Measurements from ENCODE around the gene IDNK.

The IDNK gene

DNA sequence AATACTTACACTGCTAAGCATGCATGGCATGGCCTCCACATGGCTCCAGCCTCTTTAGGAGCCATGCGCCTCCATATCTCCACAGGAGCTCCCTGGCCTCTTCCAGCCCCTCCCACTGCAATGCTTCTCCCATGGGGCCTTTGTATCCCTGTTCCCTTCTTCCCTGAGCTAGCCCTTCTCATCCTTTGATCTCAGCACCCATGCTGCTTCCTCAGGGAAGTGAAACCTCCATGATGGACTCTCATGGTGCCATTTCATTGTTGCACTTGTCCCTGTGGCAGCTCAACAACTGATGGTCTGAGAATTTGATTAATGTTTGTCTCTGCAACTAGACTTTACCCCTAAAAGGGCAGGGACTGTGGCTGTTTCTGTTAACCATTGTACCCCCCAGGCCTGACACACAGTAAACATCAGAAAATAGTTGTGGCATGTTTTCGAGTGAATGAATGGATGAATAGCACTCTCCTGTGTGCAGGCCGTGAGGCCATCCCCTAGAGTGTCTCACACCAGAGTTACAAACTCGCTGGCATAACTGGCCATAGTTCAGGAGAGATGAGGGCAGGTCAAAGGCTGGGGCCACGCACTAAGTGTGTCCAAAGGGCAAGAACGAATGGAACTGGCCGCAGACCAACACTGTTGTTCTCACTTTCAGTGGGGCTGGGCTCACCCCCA lies 6.6 kb downstream of the IDNK start:
- Histone ChIP-seq H3K27me3 (ENCODE audit: insufficient read depth, low read length, poor library complexity) (no peaks in the 10 kb centered on the region), H3K4me2 (ENCODE audit: insufficient read depth, low read length) (no peak overlapping the region), H3K27ac (ENCODE audit: low read length) (no peak overlapping the region), H3K79me2 (ENCODE audit: insufficient read depth, low read length) (no peaks in the 10 kb centered on the region), H3K4me1 (ENCODE audit: insufficient read depth, low read length) (no peaks in the 10 kb centered on the region), H3K9ac (ENCODE audit: low read depth, low read length) (no peak overlapping the region), H3K4me3 (ENCODE audit: low read depth in 1 of 2, low read length in 2 of 2) (no peak overlapping the region), H3K36me3 (ENCODE audit: insufficient read depth, low read length) (peaks cover 10% of the 10 kb centered on the region; the same call in 1 of the 2 replicates), H2AFZ (ENCODE audit: low read depth, low read length) (no peak overlapping the region), H3K9me3 (ENCODE audit: insufficient read depth, low read length, severe bottlenecking) (no peaks in the 10 kb centered on the region), H4K20me1 (ENCODE audit: insufficient read depth, low read length) (no peaks in the 10 kb centered on the region)
- TF ChIP-seq EZH2 (IDR thresholded peaks at IDR 0.05; ENCODE audit: borderline replicate concordance, low read depth, low read length, severe bottlenecking): no peak
- TF ChIP-seq, protein P1, sequence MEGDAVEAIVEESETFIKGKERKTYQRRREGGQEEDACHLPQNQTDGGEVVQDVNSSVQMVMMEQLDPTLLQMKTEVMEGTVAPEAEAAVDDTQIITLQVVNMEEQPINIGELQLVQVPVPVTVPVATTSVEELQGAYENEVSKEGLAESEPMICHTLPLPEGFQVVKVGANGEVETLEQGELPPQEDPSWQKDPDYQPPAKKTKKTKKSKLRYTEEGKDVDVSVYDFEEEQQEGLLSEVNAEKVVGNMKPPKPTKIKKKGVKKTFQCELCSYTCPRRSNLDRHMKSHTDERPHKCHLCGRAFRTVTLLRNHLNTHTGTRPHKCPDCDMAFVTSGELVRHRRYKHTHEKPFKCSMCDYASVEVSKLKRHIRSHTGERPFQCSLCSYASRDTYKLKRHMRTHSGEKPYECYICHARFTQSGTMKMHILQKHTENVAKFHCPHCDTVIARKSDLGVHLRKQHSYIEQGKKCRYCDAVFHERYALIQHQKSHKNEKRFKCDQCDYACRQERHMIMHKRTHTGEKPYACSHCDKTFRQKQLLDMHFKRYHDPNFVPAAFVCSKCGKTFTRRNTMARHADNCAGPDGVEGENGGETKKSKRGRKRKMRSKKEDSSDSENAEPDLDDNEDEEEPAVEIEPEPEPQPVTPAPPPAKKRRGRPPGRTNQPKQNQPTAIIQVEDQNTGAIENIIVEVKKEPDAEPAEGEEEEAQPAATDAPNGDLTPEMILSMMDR (IDR thresholded peaks at IDR 0.05; ENCODE audit: borderline replicate concordance, extremely low read depth, low read length, poor library complexity, severe bottlenecking): no peak
- DNase-seq (no peak), ATAC-seq (ENCODE audit: insufficient read depth, low read depth) (no peak)

DNA sequence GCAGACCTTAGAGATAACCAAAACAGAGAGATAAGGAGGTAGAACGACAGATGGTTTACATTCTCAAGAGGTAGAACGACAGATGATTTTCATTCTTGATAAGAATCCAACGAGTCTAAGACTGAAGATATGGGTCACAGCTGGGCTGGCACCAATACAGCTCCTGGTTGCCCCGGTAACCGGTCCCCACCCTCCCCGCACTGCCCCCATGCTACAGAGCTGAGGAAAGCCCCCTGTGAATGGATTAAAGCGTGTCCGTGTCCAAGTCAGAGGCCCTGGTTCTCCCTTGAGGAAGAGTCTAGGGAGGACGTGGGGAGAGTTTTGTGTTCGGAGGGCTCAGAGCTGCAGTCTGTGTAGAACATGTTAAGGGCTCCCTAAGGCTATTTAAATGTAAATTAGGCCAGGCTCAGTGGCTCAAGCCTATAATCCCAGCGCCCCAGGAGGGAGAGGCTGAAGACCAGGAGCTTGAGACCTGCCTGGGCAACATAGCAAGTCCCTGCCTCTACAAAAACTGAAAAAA lies 8.1 kb downstream of the IDNK start:
- no peak overlapping the region for H2AFZ ChIP-seq (ENCODE audit: low read depth, low read length)
- no peaks in the 10 kb centered on the region for H4K20me1 ChIP-seq (ENCODE audit: insufficient read depth, low read length)
- TF ChIP-seq EZH2 (IDR thresholded peaks at IDR 0.05; ENCODE audit: borderline replicate concordance, low read depth, low read length, severe bottlenecking): no peak
- TF ChIP-seq, protein P1 (IDR thresholded peaks at IDR 0.05; ENCODE audit: borderline replicate concordance, extremely low read depth, low read length, poor library complexity, severe bottlenecking): no peak
- H3K9me3 ChIP-seq (ENCODE audit: insufficient read depth, low read length, severe bottlenecking): no peaks in the 10 kb centered on the region
- no peaks in the 10 kb centered on the region for H3K79me2 ChIP-seq (ENCODE audit: insufficient read depth, low read length)
- peaks cover 10% of the 10 kb centered on the region; the same call in 1 of the 2 replicates for H3K36me3 ChIP-seq (ENCODE audit: insufficient read depth, low read length)
- no peak overlapping the region for H3K9ac ChIP-seq (ENCODE audit: low read depth, low read length)
- ATAC-seq (ENCODE audit: insufficient read depth, low read depth): no peak
- no peak overlapping the region for H3K4me3 ChIP-seq (ENCODE audit: low read depth in 1 of 2, low read length in 2 of 2)
- no peak overlapping the region for H3K27ac ChIP-seq (ENCODE audit: low read length)
- no peak overlapping the region for H3K4me2 ChIP-seq (ENCODE audit: insufficient read depth, low read length)
- no peak for DNase-seq
- H3K27me3 ChIP-seq (ENCODE audit: insufficient read depth, low read length, poor library complexity): no peaks in the 10 kb centered on the region
- no peaks in the 10 kb centered on the region for H3K4me1 ChIP-seq (ENCODE audit: insufficient read depth, low read length)

DNA sequence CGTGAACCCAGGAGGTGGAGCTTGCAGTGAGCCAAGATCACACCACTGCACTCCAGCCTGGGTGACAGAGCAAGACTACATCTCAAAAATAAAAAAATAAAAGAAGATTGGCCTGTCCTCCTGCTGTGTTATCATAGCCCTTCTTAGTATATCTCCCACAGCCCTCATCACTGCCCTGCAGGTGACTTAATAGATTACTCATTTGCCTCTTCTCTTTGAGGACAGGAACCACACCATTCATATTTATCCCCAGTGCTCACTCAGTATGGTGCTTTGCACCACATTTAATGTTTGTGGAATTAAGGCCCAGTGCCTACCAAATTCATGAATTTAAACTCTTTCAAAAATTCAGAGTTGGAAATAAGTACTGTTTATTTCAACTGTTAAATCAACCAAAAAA lies 10.3 kb downstream of the IDNK start:
- no peaks in the 10 kb centered on the region for H4K20me1 ChIP-seq (ENCODE audit: insufficient read depth, low read length)
- H2AFZ ChIP-seq (ENCODE audit: low read depth, low read length): no peak overlapping the region
- peaks cover 6% of the 10 kb centered on the region; the same call in 1 of the 2 replicates for H3K36me3 ChIP-seq (ENCODE audit: insufficient read depth, low read length)
- H3K27me3 ChIP-seq (ENCODE audit: insufficient read depth, low read length, poor library complexity): no peaks in the 10 kb centered on the region
- TF ChIP-seq, protein P1 (IDR thresholded peaks at IDR 0.05; ENCODE audit: borderline replicate concordance, extremely low read depth, low read length, poor library complexity, severe bottlenecking): no peak
- TF ChIP-seq EZH2 (IDR thresholded peaks at IDR 0.05; ENCODE audit: borderline replicate concordance, low read depth, low read length, severe bottlenecking): no peak
- H3K9me3 ChIP-seq (ENCODE audit: insufficient read depth, low read length, severe bottlenecking): no peaks in the 10 kb centered on the region
- H3K4me2 ChIP-seq (ENCODE audit: insufficient read depth, low read length): no peak overlapping the region
- no peak overlapping the region for H3K4me3 ChIP-seq (ENCODE audit: low read depth in 1 of 2, low read length in 2 of 2)
- ATAC-seq (ENCODE audit: insufficient read depth, low read depth) (no peak), DNase-seq (no peak)
- no peaks in the 10 kb centered on the region for H3K79me2 ChIP-seq (ENCODE audit: insufficient read depth, low read length)
- no peak overlapping the region for H3K27ac ChIP-seq (ENCODE audit: low read length)
- H3K4me1 ChIP-seq (ENCODE audit: insufficient read depth, low read length): no peaks in the 10 kb centered on the region
- H3K9ac ChIP-seq (ENCODE audit: low read depth, low read length): no peak overlapping the region
